Measurements from ENCODE around the gene MEG3. TPM values are rescaled to one million over a fixed set of nuclear protein-coding genes. Genes with fewer than 3 reads are reported as not detected.

Gene MEG3
- total RNA-seq, 4 donors from 2014 or later, result 6.0 to 23.7 (median 9.4) TPM

DNA sequence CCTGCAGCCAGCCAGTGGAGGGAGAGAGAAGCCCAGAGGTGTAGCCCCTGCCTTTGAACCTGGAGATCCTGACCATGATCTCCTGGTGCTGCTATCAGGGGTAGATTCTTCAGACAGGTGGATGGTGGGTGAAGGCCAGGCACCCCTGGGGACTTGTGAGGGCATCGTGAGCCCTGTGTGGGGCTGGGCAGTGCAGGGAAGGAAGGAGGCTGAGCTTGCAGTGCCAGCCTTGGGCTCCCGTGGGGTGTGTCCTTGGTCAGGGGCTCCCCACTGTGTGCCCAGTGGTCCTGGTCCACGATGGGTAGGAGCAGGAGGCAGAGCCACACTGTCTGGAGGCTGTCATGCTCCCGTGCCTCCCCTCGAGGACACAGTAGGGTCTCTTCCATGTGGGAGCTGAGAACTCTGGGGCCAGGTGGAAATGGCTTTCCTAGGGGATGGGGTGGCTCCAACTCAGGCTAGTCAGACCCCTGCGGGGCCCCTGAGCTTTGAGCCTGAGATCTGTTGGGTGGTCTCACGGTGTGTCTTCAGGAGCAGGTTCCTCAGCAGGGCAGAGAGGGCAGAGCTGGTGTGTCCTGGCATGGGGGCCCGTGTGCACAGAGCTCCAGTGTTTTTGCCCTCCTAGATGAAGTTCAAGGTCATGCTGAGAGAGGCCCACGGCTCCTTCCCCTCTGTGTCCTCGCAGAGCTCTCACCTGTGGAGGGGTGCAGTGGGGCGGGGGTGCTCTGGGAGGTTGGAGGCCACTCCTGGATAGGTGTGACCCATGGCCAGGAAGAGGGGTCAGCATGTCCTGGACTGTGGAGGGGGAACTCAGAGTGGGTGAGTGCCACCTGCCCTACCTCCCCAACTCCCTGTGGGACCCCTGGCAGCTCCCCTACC, 52.6 kb downstream of the MEG3 start:
- no peaks in the 10 kb centered on the region for H3K36me3 ChIP-seq
- no peak overlapping the region for H3K27ac ChIP-seq
- no peak for TF ChIP-seq POLR2A (IDR thresholded peaks at IDR 0.05)
- TF ChIP-seq, protein P1, sequence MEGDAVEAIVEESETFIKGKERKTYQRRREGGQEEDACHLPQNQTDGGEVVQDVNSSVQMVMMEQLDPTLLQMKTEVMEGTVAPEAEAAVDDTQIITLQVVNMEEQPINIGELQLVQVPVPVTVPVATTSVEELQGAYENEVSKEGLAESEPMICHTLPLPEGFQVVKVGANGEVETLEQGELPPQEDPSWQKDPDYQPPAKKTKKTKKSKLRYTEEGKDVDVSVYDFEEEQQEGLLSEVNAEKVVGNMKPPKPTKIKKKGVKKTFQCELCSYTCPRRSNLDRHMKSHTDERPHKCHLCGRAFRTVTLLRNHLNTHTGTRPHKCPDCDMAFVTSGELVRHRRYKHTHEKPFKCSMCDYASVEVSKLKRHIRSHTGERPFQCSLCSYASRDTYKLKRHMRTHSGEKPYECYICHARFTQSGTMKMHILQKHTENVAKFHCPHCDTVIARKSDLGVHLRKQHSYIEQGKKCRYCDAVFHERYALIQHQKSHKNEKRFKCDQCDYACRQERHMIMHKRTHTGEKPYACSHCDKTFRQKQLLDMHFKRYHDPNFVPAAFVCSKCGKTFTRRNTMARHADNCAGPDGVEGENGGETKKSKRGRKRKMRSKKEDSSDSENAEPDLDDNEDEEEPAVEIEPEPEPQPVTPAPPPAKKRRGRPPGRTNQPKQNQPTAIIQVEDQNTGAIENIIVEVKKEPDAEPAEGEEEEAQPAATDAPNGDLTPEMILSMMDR (IDR thresholded peaks at IDR 0.05), result no peak
- H3K9me3 ChIP-seq, result no peaks in the 10 kb centered on the region
- WGBS, 2 donors, result 83 to 100% methylated on average over 2 to 7 of the region's 11 CpGs
- H3K4me3 ChIP-seq (replicated peaks in 1 of 3), result no peak overlapping the region
- no peaks in the 10 kb centered on the region for H3K4me1 ChIP-seq
- no peak for DNase-seq
- intact Hi-C loops (cut with DNase I), result no loop called here
- no peaks in the 10 kb centered on the region for H3K27me3 ChIP-seq

DNA sequence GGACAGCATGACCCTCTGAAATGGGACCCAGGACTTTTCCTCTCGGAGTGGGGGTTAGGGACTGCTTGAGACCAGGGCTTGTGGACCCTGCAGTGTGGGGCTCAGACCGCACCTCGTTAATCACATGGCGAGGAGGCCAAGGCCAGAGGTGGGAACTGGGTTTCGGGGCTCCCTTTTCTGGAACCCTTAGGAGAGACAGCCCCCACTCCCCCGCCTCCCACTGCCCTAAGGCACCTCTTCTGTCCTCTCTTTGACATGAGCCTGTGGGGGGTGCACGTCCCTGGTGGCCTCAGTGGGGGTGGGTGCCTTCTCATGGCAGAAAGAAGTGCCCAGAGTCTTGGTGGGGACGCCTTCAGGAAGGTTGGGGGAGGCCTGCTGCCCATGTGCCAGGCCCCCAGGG, 53.3 kb downstream of the MEG3 start:
- 87 to 90% methylated on average over 7 of the region's 8 CpGs for WGBS, 2 donors
- DNase-seq, result no peak
- Histone ChIP-seq H3K4me3 (replicated peaks in 1 of 3) (no peak overlapping the region), H3K9me3 (no peaks in the 10 kb centered on the region), H3K27me3 (no peaks in the 10 kb centered on the region), H3K36me3 (no peaks in the 10 kb centered on the region), H3K27ac (no peak overlapping the region), H3K4me1 (no peaks in the 10 kb centered on the region)
- TF ChIP-seq, protein P1 (IDR thresholded peaks at IDR 0.05), result no peak
- TF ChIP-seq POLR2A (IDR thresholded peaks at IDR 0.05), result no peak
- intact Hi-C loops (cut with DNase I), result no loop called here

DNA sequence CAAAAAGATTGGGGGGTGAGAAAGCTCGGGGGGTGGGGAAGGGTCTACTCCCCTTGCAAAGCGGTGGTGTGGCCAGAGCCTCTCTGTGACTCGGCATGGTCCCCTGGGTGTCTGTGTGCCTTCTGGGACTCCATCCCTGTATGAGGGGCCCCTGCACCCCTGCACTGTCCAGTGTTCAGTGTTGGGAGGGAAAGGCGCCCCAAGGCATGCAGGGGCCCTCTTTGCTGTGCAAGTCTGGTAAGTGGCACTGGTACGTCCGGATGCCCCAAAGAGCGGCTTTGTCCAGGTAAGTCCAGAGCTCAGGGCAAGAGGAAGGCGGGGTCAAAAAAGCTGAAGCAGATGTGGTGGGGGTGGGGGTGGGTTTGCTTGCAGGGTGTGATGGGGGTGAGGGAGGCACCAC, 53.9 kb downstream of the MEG3 start:
- H3K4me1 ChIP-seq, result no peaks in the 10 kb centered on the region
- no peak overlapping the region for H3K4me3 ChIP-seq (replicated peaks in 1 of 3)
- intact Hi-C loops (cut with DNase I), result no loop called here
- H3K36me3 ChIP-seq, result no peaks in the 10 kb centered on the region
- H3K9me3 ChIP-seq, result no peaks in the 10 kb centered on the region
- 81 to 94% methylated on average over 8 of the region's 8 CpGs for WGBS, 2 donors
- H3K27ac ChIP-seq, result no peak overlapping the region
- TF ChIP-seq POLR2A (IDR thresholded peaks at IDR 0.05), result no peak
- TF ChIP-seq, protein P1 (IDR thresholded peaks at IDR 0.05), result no peak
- H3K27me3 ChIP-seq, result no peaks in the 10 kb centered on the region
- no peak for DNase-seq

DNA sequence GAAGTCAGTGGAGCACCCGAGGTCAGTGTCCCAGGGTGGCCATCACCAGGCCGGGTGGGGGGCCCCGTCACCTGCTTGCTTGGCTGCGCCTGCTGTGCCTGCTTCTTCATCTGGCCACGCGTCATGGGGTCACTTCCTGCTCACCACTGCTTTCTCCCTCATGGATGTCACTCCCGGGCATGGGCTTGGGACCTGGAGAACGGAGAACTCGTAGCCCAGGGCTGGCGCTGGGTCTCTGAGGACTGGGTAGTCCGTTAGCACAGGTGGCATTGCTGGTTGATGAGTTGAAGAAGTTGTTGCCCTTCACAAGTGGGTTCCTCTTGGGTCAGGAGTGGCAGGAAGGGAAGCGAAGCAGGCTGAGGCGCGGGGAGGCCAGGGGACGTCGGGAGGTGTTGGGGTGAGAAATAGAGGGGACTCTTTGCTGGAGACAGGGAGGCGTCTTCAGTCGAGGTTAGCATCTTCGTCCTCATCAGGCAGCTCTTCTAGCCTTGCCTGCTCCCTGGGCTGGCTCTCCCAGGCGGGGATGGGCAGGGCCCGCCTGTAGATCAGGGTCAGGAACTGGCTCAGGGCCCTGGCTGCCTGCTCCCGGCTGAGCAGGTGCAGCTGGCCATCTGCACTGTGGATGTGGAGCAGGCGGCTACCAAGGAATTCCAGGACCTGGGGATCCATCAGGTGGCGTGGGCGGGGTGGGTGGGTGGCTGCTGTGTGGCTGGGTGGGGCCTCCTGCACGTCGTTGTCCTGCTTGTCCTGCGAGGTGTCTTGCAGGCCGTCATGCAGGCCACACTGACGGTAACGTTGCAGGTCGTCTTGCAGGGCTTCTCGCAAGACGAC, 54.6 kb downstream of the MEG3 start:
- intact Hi-C loops (cut with DNase I), result no loop called here
- no peak for TF ChIP-seq POLR2A (IDR thresholded peaks at IDR 0.05)
- Histone ChIP-seq H3K4me3 (replicated peaks in 1 of 3) (no peak overlapping the region), H3K9me3 (no peaks in the 10 kb centered on the region), H3K4me1 (no peaks in the 10 kb centered on the region), H3K27ac (no peak overlapping the region), H3K27me3 (no peaks in the 10 kb centered on the region), H3K36me3 (no peaks in the 10 kb centered on the region)
- DNase-seq, result no peak
- 93 to 94% methylated on average over 29 to 32 of the region's 34 CpGs for WGBS, 2 donors

DNA sequence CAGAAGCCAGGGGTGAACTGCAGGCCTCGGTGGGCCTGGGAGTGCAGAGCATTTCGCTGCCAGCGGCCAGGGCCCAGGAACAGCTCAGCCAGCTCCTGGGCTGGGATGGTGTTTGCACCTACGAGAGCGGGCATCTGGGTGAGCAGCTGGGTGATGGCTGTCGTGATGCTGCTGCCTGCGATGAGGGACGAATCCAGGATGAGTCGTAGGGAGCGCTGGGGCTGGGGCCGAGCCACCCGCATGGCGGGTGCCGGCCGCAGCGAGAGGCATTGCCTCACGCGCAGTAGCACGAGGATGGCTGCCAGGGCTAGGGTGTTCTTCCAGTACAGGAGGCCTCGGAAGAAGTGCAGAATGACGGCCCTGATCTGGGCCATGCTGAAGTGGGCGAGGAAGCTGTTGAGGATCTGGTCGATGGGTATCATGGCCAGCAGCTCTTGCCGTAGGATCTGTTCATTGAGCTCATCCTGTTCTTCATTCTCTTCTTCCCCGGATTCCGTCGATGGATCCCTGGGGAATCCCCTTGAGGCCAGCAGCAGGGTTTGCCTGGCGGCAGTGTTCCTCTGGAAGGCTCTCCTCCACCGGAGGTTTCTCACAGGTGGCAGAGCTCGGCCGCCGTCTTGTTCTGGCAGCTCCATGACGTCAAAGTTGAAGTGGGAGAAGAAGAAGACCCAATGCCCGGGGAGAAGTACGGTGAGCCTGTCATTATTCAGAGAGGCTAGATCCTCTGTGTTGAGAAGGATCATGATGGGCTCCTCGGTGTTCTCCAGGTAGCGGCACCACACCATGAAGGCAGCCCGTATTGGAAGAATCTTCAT, 55.5 kb downstream of the MEG3 start:
- Histone ChIP-seq H3K27ac (no peak overlapping the region), H3K36me3 (no peaks in the 10 kb centered on the region), H3K4me1 (no peaks in the 10 kb centered on the region), H3K4me3 (replicated peaks in 1 of 3) (no peak overlapping the region), H3K9me3 (no peaks in the 10 kb centered on the region), H3K27me3 (no peaks in the 10 kb centered on the region)
- DNase-seq, result no peak
- TF ChIP-seq POLR2A (IDR thresholded peaks at IDR 0.05), result no peak
- TF ChIP-seq, protein P1 (IDR thresholded peaks at IDR 0.05), result no peak
- intact Hi-C loops (cut with DNase I), result no loop called here
- 94 to 96% methylated on average over 38 of the region's 38 CpGs for WGBS, 2 donors

All from thyroid gland (tissue), 4 donors.